Stimulated activated CD8-positive, alpha-beta memory T cell treated with anti-CD3 and anti-CD28 coated beads, Interleukin-7, amount 100 ng/mL, for 48 hours (primary cell): ENCODE measurements around the gene KCNH8.

ENCODE experiments used
- DNase-seq, 2 donors: peaks; one replicate each; pipeline ENCODE4 v3.0.0-alpha.2; 2020; ENCODE audit warnings: low read depth in 1 of 2; ENCODE audit errors: extremely low read depth in 1 of 2

The KCNH8 gene

DNA sequence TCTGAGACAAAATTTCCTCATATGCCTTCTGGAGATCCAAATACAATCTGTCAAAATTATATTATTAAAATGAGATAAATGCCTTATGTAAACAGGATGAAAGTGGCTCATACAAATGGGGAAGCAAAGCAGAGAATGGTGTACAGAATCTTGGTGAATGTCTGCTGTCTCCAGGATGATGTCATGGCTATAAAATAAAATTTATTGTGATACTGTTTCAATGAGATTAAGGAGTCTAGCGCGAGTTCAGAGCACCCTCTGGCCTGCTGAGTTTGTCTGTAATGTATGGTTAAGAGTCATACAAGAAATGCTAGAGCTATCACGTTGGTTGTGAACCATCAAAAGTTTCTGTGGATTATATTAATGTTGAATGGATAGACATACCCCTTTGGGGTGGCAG is 426.0 kb downstream of the KCNH8 start:
- DNase-seq = no peak

DNA sequence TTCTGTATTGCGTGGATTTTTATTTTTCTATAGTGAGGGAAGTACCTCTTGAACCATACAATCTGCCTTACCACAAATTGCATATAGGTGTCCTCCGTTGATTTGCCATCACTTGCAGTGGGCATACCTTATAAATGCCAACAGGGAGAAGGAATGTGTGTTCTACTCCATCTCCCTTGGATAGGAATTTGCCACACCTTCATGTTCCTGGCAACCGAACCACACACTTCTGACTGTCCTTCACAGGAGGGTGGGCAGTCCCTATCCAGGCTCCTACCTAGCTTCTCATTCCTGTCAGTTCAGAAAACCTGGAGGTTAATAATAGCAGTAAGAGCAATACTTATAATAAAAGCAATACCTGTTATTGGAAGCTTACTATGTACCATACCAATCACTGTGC is 428.0 kb downstream of the KCNH8 start:
- DNase-seq = no peak
